ENCODE data around the gene CTXN3.
"Not testable (repeated sequence)": the region's sequence is repeated elsewhere in the genome, so short reads cannot be mapped to it uniquely, and the experiment has no call there.

The CTXN3 gene

GRCh38 chr5:127652952-127653611 lies 4.2 kb downstream of the CTXN3 start:
- no peak for DNase-seq

- no peak for DNase-seq
Observed at GRCh38 chr5:127656825-127657224, 7.9 kb downstream of the CTXN3 start.

GRCh38 chr5:127660047-127660733 lies 11.3 kb downstream of the CTXN3 start:
- no peak for DNase-seq

GRCh38 chr5:127664093-127664492 lies 15.2 kb downstream of the CTXN3 start:
- no peak for DNase-seq

- DNase-seq: no peak
Observed at GRCh38 chr5:127665641-127666040, 16.8 kb downstream of the CTXN3 start.

GRCh38 chr5:127666043-127666716 lies 17.3 kb downstream of the CTXN3 start:
- DNase-seq: no peak

- no peak for DNase-seq
Observed at GRCh38 chr5:127667926-127668325, 19.0 kb downstream of the CTXN3 start.

- no peak for DNase-seq
Observed at GRCh38 chr5:127671218-127671617, 22.3 kb downstream of the CTXN3 start.

- DNase-seq: no peak
Observed at GRCh38 chr5:127673117-127673800, 24.4 kb downstream of the CTXN3 start.

- not testable (repeated sequence) for DNase-seq
Observed at GRCh38 chr5:127676951-127677350, 28.1 kb downstream of the CTXN3 start.

- DNase-seq: not testable (repeated sequence)
Observed at GRCh38 chr5:127679691-127680330, 30.9 kb downstream of the CTXN3 start.

- DNase-seq: no peak
Observed at GRCh38 chr5:127680595-127680994, 31.7 kb downstream of the CTXN3 start.

GRCh38 chr5:127683008-127683407 lies 34.1 kb downstream of the CTXN3 start:
- no peak for DNase-seq

GRCh38 chr5:127684726-127685467 lies 36.0 kb downstream of the CTXN3 start:
- no peak for DNase-seq

- no peak for DNase-seq
Observed at GRCh38 chr5:127685662-127686061, 36.8 kb downstream of the CTXN3 start.

GRCh38 chr5:127686424-127686823 lies 37.5 kb downstream of the CTXN3 start:
- DNase-seq: no peak

- DNase-seq: no peak
Observed at GRCh38 chr5:127694518-127695171, 45.8 kb downstream of the CTXN3 start.

- DNase-seq: no peak
Observed at GRCh38 chr5:127695346-127695745, 46.5 kb downstream of the CTXN3 start.

GRCh38 chr5:127696683-127697082 lies 47.8 kb downstream of the CTXN3 start:
- DNase-seq: no peak

- no peak for DNase-seq
Observed at GRCh38 chr5:127697894-127698600, 49.2 kb downstream of the CTXN3 start.

GRCh38 chr5:127699416-127699815 lies 50.5 kb downstream of the CTXN3 start:
- DNase-seq: no peak
